ENCODE results near the gene PTPRK.

PTPRK gene

DNA sequence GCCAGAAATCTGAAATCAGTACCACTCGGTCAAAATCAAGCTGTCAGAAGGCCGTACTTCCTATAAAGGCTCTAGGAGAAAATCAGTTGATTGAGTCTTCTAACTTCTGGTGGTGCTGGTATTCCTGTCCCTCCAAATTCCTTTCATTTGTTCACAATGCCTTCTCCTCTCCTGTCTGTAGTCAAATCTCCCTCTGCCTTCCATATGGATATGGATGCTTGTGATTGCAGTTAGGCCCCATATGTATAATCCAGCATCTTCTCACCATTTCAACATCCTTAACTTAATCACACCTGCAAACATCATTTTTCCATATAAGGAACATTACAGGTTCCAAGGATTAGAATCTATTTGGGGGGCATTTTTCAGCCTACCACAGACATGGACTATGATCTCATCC lies 331.7 kb downstream of the PTPRK start:
- no peak for DNase-seq
- intact Hi-C loops (cut with DNase I): no loop called here

DNA sequence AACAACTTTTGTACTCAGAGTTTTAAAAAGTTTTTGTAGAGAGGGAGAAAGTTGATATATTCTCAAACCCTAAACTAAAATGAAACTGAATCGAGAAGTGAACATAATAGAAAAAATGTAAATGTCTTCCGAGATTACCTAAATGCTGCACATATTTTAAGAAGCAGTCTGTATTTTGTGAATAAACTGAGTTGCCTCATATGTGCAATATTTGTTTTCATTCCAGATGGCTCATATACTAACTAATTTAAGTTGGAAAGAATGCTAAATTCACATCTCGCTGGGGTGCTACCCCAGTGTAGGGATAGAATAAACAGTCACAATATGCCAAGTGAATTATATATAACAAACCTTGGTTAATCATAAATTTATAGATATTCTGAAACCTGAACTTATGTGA lies 333.7 kb downstream of the PTPRK start:
- intact Hi-C loops (cut with DNase I): no loop called here
- DNase-seq: no peak

DNA sequence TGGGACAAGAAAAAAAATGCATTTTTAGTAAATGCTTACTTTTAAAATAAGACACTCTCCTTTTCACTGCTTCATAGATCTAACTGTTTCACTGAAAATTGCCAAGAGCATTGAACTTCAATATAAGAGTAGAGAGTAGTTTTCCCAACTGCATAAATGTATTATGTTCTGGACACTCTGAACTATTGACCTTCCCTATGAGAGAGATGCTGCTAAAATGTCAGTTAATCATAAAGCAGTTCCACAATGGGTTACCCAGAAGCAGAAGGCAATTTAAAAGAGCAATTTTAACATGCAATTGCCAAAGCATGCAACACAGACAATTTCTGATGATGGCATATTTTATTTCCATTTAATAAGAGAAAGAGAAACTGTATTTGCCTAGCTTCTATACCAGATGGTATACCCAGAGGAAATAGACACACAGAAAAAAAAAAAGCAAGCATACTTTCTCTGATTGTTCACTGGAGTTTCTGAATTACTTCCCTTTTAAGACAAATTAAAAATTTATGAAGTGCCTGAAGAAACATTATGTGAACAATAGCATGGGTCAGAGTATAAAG lies 340.4 kb downstream of the PTPRK start:
- no peak for DNase-seq
- intact Hi-C loops (cut with DNase I): no loop called here

DNA sequence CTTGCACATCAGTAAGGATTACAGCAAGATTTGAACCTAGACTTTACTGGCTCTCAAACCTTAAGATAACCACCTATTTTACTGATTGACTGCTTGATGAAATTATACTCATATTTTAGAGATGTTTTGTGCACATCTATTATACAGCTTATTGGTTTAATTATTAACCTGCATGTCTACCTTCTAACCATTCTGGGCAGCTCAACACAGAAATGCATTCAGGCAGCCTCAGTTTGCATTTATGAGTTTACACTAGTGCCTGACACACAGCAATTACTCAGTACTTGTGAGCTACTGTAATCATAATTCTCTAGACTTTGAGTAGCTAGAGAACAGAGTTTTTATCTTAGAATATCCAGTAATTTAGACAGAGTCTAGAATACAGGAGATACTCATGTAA lies 345.7 kb downstream of the PTPRK start:
- intact Hi-C loops (cut with DNase I): no loop called here
- no peak for DNase-seq

DNA sequence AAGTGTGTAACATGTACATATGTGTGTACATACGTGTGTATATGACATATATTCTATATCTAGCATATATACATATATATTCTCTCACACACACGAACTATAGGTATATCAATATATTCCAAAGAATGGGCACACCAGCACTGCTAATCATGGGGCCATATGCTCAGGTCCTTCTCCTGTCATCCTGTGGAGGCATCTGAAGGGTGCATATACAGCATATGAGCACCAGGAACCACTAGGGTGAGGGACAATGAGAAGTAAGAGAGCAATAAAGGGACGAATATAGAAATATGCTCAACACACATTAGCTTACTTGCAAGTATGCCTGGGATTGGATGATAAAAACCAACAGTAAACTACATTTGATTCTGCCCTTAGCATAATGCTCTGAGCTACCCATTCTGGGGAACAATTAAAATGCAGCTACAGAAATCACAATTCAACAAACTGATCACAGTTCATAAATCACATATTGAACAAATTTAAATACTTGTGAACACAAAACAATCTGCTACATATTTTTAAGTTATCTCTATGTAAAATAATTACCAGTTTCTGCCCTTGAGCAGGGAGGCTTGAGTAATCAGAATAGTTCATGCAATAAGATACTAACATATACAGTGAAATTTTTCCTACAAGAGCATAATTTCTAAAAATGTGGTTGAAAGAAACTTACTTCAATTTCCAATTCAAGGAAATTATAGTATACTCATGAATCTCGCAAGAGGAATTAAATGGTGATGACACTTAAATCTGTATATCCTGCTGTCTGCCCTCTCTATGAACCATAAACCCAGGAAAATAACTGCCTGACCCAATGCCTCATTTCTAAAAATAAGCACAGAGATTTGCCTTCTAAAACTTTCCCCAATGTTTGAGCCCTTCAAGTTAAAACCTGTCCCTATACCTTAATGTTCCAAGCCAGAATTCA lies 347.4 kb downstream of the PTPRK start:
- no peak for DNase-seq
- intact Hi-C loops (cut with DNase I): no loop called here

DNA sequence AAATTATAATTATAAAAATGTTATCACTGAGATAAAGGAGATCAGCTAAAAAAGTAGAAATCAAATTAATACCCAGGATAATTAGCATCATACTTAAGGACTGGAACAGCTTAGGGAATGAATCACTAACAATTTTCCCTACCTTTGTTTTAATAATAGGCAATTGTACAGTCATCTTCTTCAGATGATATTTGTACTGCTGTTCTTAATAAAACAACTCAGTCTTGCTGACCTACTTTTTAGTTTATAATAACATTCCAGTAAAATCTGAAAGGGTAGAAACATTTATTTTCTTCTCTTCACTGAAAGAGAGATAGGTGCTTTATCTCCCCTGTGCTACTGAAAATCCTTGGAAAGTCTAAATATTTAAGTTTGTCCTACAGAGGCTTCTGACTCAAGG lies 348.3 kb downstream of the PTPRK start:
- DNase-seq: no peak
- intact Hi-C loops (cut with DNase I): no loop called here

DNA sequence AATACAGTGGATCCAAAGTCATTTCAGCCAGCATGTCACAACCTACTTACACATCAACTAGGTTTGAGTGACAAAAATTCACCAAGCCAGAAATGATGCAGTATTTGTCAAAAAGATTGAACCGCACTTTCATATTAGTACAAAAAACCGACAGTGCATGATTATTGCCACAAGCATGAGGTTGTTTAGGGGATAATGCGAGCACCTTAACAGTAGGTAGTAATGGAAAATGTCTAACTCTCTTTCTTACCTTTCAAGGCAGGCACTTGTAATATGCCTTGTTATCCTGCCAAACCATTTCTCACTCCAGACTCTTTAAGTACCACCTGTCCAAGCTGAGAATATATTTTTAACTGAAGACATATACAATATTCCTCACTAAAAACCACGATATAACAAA lies 349.2 kb downstream of the PTPRK start:
- intact Hi-C loops (cut with DNase I): no loop called here

DNA sequence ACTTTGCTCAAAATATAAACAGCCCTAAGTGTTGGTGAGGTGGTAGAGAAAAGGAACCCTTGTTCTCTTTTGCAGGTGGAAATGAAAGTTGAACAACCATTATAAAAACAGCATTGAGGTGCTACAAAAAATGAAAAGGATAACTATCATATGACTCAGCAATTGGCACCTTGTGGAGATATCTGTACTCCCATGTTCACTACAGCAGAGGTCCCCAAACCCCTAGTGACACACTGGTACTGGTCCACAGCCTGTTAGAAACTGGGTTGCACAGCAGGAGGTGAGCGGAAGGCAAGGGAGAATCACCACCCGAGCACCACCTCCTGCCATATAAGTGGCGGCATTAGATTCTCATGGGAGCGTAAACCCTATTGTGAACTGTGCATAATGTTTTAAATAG lies 352.2 kb downstream of the PTPRK start:
- DNase-seq: no peak
- intact Hi-C loops (cut with DNase I): no loop called here

More for the DNA sequence above, 349.2 kb downstream of the PTPRK start:
- no peak for DNase-seq

DNA sequence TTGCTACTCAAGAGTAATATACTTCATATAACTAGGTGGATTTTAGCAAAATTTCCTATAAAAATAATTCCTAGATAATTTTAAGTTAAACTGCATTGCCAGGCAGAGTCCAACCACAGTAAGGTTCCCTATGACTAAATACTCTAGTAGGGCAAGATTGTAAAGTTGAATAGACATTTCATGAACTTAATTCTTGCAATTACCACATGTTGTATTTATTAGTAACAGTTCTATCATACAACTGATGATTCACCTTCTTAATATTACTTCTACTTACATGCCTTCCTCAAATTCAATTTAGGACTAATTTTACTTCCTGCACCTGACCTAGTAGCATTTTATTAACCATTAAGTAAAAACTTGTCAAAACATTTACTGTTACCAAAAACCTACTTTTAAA lies 352.8 kb downstream of the PTPRK start:
- DNase-seq: no peak
- intact Hi-C loops (cut with DNase I): no loop called here

DNA sequence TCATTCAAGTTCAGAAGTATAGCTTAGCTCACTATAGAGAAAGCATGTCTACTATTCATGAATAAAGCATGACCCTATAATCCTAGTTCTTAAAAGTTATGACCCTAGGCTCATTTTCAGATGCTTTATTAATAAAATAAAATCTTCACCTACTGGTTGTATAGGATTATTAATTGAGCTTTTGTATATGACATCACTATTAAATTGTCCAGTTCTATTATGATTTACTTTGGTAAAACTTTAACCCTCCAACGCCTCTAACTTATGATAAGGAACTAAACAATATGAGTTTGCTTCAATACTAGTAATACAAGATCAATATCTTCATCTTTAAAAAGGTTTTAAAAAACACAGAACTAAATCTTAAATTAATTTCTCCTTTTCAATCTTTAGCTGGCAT lies 356.1 kb downstream of the PTPRK start:
- intact Hi-C loops (cut with DNase I): no loop called here
- DNase-seq: no peak

DNA sequence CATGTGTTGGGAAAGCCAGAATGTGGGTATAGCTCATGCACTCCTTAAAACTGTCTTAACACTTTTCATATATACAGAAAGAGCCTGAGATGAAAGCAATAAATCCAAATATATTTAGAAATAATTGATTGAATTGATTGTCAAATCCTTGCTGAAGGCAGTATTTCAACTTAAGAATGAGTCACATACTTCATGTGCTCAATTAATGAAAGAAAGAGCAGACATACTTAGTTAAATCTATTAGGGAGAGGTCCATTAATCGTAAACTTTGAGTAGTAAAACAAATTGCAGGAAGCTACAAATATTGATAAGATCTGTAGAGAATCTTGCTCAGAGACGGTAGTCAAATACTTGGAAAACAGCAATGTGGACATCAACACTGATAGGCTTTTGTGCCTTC lies 358.0 kb downstream of the PTPRK start:
- no peak for DNase-seq
- intact Hi-C loops (cut with DNase I): no loop called here

DNA sequence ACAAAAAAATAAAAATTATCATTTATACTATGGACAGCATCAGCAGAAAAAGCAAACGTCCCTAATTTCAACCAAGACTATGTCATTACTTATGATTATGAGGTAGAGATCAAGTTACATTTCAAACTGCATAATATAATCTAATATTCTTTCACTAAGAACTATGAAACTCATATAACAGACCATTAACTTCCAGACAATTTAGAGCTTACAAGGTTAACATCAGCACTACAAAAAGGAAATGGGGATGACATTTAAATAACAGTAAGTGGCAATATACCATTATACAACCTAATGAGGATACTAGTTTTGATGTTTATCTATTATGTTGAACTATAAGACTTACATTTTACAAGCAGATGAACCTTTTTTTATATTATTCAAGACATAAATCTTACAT lies 358.6 kb downstream of the PTPRK start:
- intact Hi-C loops (cut with DNase I): no loop called here
- no peak for DNase-seq

DNA sequence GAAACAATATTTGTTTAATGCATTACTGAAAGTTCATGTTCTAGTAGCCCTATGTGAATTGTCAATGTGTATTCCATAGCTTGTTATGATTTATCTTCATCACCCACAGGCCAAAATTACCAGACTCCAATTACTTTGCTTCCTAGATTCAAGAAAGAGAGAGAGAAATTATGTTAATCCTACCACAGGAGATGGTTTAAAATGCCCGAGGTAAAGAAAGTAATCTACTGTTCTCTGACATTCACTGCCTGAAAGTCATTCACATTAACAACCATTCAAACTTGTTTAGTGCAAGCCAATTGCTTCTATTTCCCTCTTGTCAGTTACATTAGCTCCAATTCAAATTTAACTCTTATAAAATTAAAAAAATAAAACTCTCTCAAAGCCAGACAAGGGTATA lies 359.1 kb downstream of the PTPRK start:
- DNase-seq: no peak
- intact Hi-C loops (cut with DNase I): no loop called here

DNA sequence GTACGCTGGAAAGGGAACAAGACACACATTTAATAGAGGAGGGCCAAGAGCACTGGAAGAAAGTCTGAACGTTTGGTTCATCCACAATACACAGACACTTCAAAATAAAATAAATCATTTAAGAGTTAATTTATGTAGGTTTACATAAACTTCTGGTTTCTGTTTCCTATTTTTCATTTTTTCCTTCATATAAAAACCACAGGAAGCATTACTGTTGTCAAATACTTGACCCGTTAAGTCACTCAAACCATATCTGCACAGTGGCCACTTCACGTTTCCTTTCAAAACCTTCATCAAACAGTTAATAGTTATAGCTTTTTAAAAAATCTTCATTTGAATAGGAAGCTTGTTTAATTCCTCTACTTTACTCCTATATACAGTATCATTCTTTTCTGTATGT lies 361.9 kb downstream of the PTPRK start:
- DNase-seq: no peak
- intact Hi-C loops (cut with DNase I): no loop called here

DNA sequence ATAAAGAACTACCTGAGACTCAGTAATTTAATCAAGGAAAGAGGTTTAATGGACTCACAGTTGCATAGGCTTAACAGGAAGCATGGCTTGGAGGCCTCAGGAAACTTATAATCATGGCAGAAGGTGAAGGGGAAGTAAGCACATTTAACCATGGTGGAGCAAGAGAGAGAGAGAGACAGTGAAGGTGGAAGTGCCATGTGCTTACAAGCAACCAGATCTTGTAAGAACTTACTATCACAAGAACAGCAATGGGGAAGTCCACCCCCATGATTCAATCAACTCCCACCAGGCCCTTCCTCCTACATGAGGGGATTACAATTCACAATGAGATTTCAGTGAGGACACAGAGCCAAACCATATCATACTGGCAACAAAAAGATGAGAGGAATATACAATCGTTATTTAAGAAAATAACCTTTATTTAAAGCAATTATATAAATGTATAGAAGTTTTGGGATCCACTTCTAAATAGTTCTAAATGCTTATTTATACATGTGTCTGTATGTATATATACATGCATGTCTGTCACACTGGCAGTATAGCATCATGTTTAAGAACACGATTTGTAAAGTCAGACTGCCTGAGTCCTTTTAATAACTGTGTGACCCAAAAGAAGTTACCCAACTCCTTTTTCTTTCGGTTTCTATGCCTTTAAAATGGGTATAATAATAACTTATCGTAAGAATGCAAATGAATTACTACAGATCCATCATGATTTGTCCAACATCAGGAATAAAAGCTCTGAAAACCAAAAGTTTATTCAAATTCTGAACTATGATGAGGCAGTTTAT lies 363.9 kb downstream of the PTPRK start:
- DNase-seq: no peak
- intact Hi-C loops (cut with DNase I): no loop called here

DNA sequence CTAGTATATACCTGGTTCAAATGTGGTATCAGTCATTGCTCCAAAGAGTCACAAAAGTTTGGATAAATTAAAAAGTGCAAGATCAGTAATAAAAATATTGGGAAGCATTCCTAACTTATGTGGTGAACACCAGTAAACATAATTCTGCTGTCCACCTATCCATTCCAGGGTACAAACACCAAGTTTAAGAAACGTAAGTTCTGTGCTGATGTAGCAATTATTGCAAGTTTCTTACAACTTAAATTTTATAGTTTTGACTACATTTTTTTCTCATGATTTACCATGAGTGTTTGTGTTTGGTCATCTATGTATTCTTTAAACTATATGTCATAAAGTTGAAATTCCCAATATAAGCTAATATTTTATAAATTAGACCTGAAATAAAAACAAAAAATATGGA lies 364.6 kb downstream of the PTPRK start:
- DNase-seq: no peak
- intact Hi-C loops (cut with DNase I): no loop called here

DNA sequence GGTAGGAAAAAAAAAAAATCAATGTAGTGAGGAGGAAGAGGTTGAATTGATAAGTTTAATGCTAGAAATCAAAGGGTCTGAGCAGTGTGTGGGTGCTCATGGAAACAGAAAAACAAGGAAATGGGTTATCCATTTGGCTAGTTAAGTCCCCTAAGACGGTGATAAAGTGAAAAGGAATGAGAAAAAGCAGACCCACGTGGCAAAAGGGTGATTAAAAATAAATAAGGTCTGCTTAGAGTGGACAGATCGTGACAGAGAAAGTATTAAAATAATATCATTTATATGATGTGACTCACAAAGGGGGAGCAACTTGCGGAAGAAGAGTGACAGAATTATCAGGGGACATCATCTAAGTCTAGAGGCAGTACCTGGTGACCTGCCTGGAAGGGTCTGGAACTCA lies 367.8 kb downstream of the PTPRK start:
- no peak for DNase-seq
- intact Hi-C loops (cut with DNase I): no loop called here

DNA sequence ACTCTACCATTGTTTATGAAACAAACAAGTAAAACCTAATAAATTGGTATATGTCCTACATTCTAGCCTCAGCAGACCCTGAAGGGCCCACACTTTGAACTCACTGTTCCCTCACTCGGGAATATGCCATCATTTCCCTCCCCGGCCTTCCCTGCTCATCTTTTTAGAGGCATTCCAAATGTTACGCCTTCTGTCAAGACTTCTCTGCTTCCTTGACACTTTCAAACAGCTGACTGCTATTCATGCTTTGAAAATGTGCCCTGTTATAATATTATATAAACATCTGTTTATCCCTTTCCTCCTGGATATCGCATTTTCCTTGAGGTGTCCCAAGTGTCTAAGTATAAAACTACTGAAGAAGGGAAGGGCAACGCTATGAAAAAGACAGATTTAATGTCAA lies 370.0 kb downstream of the PTPRK start:
- no peak for DNase-seq
- intact Hi-C loops (cut with DNase I): no loop called here

DNA sequence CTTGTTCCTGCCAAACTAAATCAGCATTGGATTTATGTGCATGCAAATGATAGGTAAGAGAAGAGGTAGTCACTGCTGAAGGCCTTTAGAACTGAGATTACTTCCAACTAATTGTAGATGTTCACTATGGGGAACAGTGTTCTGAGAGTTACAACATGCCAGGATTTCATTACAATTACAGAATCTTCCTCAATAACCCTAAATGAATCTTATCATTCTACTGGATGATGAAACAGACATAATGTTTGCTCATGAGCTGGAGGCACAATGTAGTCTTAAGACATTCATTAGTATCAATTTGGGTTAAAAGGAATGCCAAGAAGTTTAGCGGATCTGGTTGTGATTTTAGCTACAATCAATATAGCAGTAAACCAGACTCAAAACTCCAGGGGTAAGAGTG lies 370.6 kb downstream of the PTPRK start:
- DNase-seq: no peak

DNA sequence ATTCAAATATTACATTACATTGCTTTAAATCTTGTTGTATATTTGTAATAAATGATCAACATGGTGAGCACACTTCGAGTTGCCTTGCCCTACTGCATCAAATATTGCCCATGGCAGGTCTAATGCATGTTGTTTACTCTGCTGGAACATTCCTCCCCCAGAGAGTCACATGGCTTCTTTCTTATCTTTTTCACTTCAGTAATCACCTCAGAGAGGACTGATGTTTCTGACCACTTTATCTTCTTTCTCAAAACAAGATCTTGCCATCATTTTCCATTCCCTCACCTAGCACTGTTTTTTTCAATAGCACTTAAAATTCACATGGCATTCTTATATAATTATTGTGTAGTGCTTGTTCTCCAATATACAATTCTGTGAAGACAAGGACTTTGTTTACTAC lies 376.1 kb downstream of the PTPRK start:
- DNase-seq: no peak

More for the DNA sequence above, 370.6 kb downstream of the PTPRK start:
- intact Hi-C loops (cut with DNase I): no loop called here

More for the DNA sequence above, 376.1 kb downstream of the PTPRK start:
- intact Hi-C loops (cut with DNase I): no loop called here
